HG03025 (cell line): ENCODE results near the gene TRPC1.

Experiments
- ATAC-seq: cut with Tn5 transposase; IDR thresholded peaks from one replicate; pipeline ENCODE4 v1.9.1; 2021; ENCODE audit warnings: mild to moderate bottlenecking, moderate library complexity; ENCODE audit not compliant: unreplicated experiment, low FRiP score

Gene TRPC1

DNA sequence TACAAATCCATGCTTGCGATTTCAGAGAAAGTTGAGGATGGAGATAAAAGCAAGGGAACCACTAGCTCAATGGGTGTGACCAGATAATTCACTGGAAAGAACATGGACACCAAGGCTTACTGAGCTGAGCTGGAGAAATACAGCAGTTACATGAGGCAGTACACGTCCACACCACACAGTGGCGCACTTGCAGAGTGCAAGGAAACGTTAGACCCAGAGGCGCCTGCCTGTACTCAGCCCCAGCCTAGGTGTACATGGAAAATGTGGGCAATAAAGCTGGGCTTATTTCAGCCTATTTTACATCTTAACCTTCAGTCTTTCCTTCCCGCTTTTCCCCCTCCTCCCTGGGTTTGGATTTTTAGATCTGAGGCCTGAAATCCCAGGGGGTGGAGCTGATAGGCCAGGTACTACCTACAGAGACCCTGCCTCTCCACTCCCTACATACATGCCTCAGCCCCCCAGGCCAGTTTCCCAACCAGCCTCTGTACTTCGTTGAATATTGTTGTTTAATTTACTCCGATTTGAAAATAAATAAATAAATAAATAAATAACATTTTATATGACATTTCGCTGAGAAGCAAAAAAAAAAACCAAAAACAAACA is 105.0 kb downstream of the TRPC1 start:
- ATAC-seq, result peak; percentile 96

DNA sequence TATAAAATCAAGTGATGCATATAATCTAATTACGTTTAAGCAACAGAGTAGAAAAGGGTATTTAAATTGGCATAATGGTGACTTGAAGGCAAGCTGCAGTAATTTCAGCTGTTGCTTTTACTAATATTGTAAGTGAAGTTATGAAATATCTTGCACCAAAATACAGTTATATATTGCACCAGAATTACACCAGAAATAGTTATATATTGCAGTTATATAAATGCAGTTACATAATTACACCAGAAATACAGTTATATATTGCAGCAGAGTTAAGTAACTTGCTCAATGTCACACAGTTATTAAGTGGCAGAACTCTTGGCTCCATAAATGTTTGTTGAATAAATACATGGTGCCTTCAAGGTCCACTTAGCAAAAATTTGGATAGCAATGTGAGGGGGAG is 113.7 kb downstream of the TRPC1 start:
- ATAC-seq, result no peak

DNA sequence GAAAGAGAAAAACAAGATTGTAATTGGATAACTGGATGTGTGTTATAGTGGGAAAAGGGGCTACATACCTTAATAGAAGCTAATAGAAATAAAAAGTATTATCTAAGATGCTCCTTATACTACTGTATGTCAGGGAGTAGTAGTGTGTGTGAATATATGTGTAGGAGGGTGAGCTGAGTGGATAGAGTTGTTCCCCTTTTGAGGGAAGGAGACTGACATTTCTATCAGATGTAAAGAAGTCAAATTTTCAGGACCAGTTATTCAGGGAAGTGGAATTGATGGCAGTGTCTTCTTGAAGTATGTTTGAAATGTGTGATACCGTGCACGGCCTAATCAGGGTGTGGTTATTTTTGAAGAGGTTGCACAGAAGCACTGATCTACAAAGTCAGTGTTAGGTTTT is 116.0 kb downstream of the TRPC1 start:
- no peak for ATAC-seq

DNA sequence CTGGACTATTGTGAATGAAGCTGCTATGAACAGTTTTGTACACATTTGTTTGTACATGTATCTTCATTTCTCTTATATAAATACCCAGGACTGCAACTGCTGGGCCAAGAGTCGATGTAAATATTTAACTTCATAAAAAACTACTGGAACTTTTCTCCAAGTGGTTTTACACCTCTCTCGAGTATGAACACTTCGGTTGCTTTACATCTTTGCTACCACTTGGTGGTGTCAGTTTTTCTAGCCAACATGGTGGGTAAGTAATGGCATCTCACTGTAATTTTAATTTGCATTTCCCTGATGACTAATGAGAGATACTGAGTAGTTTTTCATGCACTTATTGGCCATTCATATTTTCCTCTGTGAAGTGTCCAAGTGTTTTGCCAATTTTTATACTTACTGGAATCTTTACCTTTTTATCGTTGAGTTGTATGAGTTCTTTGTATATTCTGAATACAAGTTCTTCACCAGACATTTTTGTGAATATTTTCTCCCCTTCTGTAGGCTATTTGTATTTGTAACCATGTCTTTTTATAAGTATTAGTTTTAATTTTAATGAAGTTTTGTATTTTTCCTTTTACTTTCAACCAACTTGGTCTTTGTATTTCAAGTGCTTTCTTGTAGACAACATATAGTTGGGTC is 120.6 kb downstream of the TRPC1 start:
- ATAC-seq, result no peak

DNA sequence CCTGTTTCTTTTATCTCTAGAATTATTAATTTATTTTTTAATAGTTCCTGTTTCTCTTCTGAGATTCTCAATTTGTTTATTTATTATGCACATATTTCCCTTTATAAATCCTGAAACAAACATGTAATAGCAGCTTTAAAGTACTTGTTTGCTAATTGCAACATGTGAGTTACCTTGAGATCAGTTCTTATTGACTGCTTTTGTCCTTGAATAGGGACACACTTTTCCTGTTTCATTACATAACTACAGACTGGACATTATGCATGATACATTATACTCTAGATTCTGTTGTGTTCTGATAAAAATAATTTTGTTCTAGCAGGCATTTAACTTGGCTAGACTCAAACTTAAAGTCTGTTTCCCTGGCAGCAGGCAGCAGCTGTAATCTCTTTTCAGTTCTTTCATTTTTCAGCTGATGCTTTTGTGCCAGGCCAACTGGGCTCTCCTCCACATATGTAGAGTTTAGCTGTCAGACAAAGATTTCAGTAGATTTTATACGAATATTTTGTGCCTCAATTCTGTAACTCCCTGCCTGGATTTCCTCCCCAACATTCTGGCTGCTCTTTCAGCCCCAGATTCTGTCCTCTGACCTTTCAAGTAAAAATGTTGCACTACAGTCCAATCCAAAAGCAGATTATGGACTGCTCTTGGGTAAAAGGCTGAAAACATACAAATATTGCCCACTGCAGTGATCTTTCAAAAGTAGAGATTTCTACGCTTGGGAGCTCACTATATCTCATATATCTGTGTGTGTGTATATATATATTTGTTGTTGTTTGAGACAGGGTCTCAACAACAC is 123.1 kb downstream of the TRPC1 start:
- no peak for ATAC-seq

DNA sequence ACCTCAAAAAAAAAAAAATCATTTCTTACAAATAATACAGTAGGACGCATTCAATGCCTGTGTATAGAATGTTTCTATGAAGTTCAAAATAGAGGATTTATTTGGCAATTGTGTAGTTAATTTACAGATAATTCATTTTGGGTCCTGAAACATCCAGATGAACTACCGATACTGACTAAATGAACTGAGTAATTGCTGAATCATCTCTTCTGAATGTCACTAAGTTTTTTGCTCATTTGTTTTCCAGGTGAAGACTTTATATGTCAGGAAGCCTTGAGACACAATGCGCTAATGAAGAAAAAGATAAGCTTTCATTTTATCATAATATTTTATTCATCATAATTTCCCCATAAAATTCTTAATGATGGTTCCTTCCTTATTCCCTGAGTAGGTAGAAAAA is 125.3 kb downstream of the TRPC1 start:
- no peak for ATAC-seq

DNA sequence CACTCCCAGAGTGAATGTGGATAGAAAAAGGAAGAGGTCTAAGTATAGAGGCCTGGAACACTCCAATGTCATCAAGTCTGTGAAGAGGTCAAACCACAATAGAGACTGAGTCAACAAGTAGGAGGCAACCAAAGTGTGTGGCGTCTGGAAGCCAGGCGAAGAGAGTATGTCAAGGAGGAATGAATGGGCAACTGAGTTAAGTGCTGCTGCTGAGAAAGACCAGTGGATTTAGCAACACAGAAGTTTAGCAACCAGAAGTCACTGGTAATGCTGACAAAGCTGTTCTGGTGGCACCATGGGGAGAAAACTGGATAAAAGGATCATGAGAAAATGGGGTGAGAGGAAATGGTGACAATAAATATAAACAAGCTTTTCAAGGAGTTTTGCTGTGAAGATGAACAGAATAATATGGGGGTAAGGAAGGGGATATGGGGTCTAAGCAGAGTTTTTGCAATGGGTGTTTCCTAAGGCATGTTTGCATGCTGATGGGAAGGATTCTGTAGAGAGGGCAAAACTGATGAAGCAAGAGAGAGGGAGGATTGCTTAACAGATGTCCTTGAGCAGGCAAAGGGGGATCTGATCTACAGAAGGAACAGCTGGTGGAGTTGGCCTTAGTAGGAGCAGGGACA is 126.7 kb downstream of the TRPC1 start:
- ATAC-seq, result no peak

DNA sequence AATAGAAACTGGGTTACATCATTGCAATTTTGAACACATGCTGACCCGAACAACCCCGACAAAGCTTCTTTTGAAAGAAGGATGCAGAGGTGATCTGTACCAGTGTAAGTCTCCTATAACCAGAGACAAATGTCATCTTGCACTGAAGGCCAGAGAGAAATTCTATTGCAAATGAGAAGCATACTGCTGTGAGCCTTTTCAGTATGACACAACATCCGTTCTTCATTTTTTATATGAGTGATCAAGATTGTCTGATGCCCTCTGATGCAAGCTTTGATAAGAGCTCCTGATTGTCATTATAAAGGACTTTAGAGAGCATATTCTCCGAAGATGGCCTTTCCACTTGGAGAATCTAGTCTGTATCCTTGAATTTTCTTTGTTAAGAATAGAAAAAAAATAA is 128.2 kb downstream of the TRPC1 start:
- no peak for ATAC-seq

DNA sequence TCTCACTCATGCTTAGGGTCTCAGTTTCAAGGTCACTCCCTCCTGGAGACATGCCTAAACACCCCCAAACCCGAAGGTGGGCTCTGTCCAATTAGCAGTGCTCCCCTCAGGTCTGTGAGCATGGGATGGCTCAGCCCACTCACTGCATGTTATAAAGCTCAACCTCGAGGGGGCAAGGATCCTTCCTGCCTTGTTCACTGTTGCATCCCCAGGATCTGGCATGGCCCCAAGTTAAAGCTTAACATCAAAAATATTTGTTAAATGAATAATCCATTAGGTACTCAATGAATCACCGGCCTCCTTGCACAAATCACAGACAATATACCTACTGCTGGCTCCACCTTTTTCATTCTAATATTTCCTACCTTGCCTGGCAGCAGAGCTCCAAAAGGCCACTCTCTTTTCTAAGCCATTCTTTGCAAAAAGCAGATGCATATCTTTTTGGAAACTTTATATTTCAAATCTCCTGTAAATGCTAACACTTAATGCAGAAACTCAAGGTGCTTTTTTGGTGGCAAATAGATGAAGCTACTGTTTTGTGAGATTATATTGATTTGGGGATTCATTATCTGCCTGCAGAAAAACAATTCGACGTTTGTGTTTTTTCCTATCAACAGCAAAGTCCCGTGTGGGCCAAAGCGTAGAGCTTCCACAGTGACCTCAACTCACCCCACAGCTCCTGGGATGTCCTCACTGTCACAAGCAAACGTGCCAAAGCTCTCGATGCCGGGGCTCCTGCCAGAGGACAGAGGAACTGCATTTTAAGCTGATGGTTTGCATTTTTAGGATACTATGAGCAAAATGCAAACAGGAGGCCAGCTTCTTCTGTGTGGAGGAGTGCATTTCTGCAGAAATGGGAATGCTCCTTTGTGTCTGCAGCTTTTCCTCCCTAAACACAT is 129.7 kb downstream of the TRPC1 start:
- ATAC-seq, result no peak

DNA sequence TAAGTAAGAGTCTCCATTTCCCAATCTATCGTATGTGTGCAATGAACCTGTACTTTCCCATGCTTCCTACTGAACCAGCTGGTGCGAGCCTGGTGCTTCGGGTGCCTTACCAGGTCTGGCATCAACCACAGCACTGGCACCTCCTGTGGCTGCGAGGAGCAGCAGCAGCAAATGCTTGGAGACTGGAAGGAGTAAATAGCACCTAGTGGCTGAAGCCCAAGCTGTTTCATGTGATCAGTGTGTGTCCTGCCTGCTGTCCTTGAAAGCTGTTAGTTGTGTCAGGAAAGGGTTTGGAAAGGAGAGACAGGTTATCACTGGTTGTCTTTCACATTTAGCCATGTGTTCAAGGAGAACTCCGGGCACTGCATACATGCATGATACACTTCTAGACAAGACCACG is 133.2 kb downstream of the TRPC1 start:
- no peak for ATAC-seq
